Activated CD4-positive, alpha-beta T cell treated with anti-CD3 and anti-CD28 coated beads, Interleukin-2, amount 50 U/mL, for 48 hours (primary cell): ENCODE data around the gene NUP88.
"Not testable (repeated sequence)": the region's sequence is repeated elsewhere in the genome, so short reads cannot be mapped to it uniquely, and the experiment has no call there.

Experiments used
- DNase-seq, 2 experiments: peaks; one replicate each; pipeline ENCODE4 v3.0.0-alpha.2; 2020

Gene NUP88

DNA sequence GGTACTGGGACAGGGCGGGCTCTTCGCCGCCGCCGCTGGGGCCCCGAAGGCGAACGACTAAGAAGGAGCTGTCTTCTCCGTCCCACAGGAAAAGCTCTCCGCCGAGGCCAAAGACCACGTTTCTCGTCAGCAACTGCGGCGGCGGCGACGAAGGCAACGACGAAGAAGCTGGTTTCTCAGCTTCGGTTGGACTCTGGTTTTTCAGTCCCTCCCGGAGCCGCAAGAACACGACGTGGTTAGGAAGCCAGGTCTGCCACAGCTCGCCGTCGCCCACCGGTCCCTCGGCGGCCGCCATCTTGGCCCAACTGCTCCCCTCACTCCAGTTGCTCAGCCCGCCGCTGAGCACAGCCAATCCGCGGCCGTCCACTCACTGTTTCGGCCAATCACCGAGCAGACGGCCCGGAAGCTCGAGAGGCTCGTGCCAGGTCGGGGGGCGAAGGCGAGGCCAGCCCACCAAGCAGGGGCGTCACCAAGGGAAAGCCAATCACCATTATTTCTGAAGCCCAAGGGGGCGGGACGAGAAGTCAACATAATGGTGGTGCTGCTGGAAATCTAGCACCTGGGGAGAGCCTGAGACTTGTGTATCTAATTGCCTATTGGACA lies at the start of gene NUP88:
TSS of gene NUP88 (minus strand) at position 307 of the 603 bp plus-strand sequence. CDS start at position 295, 12 bp downstream.
- DNase-seq: peak; percentile 93 to 96

DNA sequence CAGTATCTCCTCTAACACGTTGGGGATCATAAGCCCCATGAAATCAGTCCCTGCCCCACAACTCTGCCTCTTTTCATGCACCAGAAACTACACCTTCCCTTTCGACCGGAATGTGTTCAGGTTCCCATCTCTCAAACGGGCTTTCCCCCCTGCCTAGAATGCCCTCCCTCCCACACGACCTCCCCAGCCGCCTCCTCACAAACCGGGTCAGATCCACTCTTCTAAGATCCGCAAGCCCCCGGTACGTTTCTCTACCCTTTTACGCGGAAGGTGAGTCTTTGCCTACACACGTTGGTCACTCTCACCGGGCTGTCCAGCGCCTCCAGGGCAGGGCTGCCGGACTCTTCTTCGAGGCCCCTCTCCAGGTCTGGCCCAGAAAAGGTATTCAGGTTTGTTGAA lies 48.6 kb upstream of the NUP88 start:
- peak in 1 of 2 experiments; percentile 33 for DNase-seq

DNA sequence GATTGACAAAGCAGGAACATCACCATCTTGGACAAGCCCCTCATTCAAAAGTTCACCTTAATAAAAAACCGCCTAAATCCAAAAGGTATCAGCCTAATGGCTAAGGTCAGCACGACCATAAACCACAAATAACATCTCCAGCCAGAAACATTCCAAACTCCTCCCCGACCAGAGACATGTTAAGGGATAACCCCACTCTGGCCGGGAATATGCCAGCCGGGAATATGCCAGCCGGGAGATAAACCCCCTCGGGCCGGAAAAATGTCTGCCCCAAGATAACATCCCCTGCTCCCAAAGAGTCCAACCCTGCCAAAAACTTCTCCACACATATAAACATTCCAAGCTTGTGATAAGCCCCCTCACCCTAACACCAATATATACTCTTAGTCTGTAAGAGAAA lies 48.0 kb upstream of the NUP88 start:
- no peak for DNase-seq

DNA sequence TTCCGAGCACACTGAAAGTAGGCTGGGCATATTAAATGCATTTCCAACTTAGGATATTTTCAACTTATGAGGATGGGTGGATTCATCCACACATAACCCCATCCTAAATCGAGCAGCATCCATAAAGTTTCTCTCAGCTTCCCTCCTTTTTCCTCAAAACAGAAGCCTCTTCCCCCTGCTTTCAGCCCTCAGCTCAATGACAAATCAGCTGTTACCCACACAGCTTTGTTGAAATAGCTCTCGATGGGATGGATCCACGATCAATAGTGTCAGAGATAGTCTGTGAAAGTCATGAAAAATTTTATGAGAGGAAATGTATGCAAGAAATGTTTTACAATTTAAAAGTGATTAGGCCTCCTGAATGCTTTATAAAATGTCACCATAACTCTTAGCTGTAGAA lies 46.8 kb upstream of the NUP88 start:
- DNase-seq: no peak

DNA sequence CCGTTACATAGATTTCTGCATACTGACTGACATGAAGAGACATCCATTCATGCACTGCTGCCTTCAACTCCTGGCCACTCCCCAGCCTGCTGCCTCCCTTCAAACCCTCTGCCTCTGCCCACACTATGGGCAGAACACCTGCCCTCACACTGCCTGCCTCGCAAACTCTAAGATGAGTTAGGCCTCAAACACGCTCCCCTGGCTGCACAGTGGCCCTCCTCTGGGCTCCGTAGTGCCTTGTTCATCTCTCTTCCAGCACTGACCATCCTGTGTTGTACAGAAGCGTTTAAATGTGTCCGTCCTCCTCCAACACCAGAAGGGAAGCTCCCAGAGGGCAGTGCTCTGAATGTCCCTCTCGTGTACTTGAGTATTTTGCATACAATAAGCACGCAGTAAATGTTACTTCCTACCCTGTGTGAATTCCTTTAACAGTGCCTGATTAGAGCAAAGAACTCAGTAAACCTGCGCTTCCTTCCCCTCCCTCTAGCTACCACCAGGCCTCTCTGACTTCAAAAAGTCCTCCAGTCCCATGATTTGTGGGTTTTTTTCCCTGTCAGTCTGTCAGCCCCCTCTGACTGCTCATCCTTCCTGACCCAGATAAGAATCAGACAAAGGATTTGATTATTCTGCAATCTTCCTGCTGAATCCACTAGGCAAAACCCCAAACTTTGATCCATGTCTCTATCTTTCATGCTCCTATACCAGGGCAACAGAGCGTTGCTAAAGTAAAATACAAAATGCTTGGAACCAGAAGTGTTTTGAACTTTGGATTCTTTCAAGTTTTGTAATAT lies 45.5 kb upstream of the NUP88 start:
- DNase-seq: no peak

DNA sequence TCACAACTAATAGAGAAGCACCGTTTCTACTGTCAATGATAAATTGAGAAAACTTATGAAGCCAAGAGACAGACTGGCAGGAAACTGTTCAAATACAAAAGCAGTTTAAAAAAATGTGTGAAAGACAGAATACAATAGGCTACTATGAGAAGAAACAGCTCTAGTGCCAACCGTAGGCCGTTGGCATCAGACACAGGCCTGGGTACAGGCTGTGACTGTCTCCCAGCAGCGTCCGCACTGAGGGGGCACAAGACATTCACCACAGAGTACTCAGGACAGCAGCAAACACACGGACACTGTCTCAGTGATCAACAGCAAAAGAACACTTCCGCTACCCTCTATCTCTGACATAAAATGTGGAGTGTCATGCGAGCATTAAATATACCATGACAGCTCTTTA lies 27.3 kb upstream of the NUP88 start:
- DNase-seq: no peak

DNA sequence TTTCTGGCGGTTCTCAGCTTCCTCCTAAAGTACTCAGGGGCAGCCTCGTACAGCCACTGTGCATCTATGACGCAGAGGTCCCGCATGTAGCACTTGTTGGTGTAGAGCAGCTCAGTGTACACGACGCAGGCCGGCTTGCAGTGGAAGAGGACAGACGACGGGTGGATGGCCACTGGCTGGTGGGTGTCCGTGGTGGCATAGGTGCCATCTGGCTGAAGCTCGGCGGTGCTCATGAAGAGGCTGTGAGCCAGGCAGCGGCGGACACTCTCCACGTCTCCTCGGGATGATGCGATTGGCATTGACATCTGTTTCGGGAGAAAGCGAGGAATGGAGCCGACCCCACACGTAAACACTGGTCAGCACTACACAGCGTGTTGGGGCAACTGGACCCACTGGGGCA lies 24.7 kb upstream of the NUP88 start:
- DNase-seq: no peak

DNA sequence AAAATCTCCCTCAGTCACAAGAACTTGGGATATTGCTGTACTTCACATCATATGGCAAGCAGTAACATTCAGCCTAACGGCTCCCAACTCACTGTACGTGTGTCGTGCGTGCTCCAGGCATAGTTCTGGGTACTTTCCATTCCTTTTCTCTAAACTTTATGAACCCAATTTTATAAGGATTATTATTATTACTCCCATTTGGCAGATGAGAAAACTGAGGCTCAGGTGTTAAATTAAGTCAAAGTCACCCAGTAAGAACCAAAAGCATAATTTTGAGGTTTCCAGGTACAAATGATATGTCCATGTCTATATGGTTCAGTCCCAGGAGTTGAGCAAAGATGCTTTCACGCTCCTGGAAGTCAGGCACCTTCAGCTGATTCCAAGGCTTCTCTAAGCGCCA lies 24.3 kb upstream of the NUP88 start:
- no peak for DNase-seq

DNA sequence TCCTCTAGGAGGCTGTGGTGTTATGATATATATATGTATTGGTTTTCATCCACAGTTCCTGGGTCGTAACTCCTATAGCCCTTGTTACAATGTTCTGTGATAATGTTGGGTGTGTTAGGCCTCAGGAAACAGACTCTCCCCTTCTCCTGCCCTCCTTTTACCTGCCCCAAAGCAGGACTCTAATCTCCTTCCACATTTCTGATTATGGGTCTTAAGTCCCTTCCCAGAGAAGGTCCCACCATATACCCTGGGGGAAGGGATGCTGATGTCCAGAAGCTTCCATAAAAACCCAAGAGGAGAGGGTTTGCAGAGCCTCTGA lies 19.9 kb upstream of the NUP88 start:
- DNase-seq: no peak

DNA sequence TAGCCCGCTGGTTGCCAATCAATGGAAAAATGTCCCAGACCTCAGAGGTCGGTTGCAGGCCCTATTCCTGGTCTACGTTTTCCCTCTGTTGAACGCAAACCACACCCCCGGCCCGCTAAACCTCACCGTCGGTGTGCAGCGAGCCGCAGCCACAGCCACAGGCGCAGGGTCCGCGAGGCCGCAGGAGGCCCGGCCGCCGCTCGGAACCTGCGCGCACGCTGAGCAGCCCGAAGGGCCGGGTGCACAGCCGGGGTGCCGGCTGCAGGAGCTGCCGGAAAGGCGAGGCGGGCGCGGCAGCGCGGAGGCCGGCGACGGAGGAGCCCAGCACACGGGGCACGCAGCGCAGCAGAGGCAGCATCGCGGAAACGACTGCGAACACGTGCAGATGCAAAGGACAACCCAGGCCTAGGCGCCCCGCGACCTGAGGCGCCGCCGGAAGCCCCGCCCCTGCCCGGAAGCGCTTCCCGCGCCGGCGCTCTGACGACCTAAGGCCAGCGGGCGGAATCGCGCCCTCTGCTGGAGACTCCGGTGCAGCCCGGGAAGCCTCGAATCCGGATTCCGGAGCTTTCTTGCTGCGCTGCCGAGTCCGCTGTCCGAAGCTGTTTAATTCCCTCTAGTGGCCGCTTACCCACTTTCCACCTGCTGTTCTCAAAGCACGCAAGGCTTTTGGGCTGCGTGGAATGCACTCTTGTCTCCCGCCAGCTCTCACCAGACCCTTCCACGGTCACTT lies 19.4 kb upstream of the NUP88 start, which contains the start of gene C1QBP:
TSS of gene C1QBP (minus strand) at position 440 of the 730 bp plus-strand sequence. CDS start at position 358, 82 bp downstream.
- DNase-seq: peak; percentile 94 to 95

DNA sequence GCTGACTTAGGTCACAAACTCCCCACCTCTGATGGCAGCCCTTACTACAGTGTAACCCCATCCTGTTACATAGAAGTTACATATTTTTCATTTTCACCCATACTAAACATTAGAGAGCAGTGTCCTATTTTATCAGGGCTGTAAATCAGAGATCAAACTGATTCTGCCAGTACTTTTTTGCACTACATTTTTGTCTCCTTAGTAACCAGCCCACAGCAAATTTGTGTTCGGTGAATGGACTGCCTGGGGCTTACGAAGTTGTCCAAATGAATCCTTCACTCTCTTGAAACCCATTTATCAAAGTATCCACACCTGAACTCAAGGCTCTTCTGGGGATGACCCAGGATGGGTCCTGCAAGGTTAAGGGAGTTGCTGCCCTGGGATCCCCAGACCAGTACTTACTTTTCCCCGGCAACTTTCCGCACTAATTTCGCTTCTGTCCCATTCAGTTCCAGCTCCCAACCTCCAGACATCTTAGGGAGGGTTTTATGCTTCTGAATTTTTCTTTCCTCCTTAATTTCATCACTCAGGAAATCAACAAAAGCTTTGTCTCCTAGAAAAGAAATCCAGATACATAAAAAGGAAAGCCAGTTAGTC lies 18.4 kb upstream of the NUP88 start:
- DNase-seq: no peak

DNA sequence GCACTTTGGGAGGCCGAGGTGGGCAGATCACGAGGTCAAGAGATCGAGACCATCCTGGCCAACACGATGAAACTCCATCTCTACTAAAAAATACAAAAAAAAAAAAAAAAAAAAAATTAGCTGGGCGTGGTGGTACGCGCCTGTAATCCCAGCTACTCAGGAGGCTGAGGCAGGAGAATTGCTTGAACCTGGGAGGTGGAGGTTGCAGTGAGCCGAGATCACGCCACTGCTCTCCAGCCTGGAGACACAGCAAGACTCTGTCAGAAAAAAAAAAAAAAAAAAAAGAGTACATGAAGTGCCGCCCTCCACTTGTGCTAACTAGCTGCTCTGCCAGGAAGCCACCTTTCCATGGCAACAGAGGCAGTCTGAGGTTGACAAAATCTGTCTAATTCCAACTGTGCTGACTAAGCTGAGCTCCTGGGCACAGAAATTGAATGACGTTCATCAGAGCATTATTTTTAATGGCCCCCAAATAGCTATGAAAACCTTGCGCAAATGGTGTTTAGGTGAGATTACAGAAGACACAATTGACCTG lies 16.4 kb upstream of the NUP88 start:
- DNase-seq: not testable (repeated sequence)

DNA sequence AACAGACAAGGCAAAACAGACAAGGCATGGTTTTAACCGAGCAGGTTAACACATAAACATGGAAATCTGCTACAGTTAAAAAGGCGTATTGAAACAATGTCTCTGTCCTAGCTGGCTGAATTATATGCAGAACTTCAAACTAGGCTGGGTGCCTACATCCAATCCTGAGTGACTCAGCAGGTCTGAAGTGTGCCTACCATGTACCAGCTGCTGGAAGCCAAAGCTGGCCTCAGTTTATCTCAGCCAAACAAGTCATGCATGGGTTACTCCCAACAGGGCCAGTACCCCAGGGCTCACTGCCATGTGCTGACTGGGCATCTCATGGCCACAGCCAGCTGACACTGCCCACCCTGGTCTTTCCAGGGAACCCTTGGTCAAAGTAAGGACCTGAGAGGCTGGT lies 15.5 kb upstream of the NUP88 start:
- no peak for DNase-seq

DNA sequence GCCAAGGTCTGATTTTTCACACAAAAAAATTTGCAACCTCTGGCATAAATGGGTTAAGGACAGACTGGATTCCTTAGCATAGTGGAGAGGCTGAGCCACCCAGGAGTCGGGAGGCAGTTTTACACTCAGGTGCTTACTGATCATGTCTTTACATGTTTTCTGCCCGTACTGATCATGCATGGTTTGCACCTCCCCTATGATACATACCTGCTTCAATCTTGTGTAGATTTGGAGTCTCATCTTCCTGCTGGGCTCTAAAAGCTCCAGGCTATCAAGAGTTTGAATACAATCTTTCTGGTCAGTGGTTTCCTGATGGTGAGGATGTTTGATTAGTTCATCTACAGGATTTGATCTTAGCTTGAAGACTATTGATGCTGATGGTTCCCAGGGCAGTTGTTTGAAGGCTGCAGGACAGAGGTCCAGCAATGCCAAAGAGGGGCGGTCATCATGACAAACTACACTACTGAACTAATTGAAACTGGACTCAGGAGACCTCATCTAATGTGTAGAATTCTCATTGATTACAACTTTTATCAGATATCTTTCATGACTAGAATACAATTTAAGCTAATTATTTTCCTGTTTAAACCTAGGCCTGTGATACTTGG lies 12.6 kb upstream of the NUP88 start:
- DNase-seq: no peak

DNA sequence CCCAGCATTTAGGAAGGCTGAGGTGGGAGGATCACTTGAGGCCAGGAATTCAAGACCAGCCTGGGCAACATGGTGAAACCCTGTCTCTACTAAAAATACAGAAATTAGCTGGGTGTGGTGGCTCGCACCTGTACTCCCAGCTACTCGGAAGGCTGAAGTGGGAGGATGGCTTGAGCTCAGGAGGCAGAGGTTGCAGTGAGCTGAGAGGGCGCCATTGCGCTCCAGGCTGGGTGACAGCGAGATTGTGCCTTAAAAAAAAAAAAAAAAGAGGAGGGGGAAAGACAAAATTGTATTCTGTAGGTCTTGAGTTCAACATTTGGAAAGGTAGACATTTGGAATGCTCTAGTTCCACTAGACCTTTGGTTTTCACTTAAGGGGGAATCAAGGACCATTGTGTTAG lies 11.8 kb upstream of the NUP88 start:
- DNase-seq: not testable (repeated sequence)

DNA sequence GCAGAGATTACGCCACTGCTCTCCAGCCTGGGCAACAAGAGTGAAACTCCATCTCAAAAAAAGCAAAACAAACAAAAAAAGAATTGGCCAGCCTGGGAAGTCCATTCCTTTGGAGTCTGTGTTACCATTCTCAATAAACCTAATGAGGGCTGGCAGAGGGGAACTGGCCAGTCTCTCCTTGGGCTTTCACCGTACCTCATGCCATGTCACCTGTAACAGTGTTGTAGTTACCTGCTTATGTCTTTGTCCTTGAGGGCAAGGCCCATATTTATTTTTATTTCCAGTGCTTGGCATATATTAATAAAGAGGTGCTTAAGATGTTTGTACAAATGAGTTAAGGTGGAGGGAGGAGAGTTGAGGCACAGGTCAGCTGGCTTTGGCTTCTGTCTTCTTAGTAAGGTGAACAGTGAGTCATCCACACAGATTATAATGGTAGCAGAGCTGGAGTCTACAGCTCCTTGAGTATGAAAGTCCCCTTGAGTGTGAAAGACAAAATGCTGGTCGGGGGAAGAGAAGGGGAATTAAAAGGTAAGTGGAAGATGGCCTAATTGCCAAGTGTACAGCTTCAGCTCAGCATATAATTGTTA lies 11.0 kb upstream of the NUP88 start:
- DNase-seq: no peak

DNA sequence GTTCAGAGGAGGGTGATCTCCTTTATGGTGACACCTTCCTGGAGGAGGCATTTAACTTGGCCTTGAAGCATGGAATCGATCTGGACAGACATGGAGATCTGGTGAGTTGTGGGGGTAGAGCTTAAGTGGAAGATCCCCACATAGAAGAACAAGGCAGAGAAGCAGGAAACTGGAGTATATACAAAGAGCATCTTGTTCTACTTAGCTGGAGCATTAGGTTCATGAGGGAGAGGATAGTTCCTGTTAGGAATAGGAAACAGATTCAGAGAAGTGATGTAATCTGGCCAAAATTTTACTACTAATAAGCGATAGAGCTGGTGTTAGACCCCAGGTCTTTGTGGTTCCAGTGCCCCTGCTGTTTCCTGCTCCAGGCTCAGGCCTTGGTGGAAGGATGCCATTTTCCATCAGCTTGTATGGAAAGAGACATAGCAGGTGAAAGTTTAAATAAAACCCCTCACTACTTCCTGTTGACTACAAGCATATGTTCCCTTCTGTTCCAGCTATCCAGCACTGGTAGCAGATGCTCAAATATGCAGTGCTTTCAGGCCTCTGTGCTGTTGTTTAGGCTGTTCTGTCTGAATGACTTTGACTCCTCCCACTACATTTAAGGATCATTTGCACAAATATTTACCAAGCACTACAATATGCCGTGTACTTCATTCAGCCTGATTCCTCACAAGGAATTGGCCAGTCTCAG lies 9.9 kb upstream of the NUP88 start:
- no peak for DNase-seq

DNA sequence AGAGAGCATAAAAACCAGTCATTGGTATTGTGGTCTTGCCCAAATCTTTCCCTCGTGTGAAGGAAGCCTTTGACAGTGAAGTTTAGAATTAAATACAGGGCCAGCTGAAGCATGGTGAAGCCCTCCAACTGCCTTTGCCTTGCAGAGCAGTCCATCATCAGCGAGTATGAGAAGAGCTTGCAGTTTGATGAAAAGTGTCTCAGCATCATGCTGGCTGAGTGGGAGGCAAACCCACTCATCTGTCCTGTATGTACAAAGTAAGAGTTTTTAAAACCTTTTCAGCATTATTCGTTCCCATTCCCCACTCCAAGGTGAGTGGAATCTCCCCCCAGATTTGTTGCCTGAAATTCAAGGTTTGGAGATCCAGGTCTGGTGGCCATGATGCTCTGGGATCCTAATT lies 6.4 kb upstream of the NUP88 start:
- no peak for DNase-seq

DNA sequence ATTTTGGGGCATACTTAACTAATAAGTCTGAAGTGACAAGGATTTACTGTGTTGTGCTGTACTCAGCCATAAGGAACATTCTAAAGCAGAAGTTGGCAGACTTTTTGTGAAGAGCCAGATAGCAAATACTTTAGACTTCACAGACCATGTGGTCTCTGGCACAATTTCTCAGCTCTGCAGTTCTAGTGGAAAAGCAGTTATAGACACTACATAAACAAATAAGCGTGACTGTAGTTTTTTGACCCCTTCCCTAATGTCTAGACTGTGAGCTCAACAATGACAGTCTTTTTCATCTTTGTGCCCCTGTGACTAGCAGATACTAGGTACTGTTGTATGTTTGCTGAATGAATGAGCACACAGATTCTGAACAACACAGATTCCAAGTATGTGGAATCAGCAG lies 5.4 kb upstream of the NUP88 start:
- DNase-seq: no peak

DNA sequence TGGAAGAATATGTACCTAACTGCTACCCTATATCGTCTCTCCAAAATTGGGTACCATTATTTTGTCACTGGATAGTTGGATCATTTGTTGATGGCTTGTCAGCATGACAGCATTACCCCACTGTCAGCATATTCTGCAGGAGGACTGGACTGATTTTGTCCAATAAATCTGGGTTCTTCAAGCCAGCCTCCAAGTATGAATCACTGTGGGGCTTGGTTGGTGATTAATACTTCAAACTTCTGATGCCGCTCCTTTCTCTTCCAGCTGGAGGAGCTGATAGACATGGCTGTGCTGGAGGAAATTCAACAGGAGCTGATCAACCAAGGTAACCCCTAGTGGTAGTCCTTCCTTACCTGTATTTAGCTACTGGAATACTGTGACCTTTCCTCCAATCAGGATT lies 3.0 kb upstream of the NUP88 start:
- no peak for DNase-seq

DNA sequence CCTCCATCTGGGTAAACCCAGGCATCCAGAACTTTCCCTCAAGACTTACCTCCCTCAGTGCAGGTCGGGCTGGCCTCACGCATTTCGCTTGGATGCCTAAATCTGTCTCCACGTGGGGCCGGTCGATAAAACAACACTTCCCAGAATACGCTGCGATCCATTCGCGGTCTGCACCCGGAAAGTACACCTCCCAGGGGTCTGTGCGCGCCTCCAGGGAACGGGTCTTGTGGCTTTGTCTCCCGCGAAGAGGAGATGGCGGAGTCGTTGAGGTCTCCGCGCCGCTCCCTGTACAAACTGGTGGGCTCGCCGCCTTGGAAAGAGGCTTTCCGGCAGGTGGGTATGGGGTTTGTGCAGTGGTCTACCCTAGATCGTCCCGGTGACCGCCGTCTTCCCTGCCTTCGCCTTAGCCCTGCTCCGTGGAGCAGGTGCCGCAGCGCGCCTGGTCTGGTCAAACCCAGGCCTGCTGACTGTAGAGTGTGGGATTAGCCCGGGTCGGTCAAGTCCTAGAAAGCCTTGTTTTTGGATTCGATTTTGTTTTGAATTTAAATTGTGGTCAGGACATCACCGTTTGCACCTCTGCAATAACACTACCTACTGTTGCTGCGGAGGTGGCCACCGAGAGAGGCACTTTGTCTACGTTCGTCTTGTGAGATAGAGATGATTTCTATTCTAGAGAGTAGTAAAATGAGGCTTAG lies 644 bp upstream of the NUP88 start, which contains the start of gene RPAIN:
TSS of gene RPAIN (plus strand) at position 224 of the 695 bp plus-strand sequence. CDS start at position 253, 29 bp downstream.
- DNase-seq: peak; percentile 84 to 90
